Measurements from ENCODE around the gene KCNJ2. TPM values are rescaled to one million over a fixed set of nuclear protein-coding genes. Genes with fewer than 3 reads are reported as not detected.

The KCNJ2 gene
- total RNA-seq, 2 experiments from 2014 or later: not detected

GRCh38 chr17:70165383-70165782 is 3.9 kb upstream of the KCNJ2 start:
- Mint-ChIP-seq H3K4me1 (ENCODE audit: low read depth) (peaks cover 19% of the 10 kb centered on the region), H3K27ac (no peak overlapping the region), H3K4me3 (no peak overlapping the region), H3K36me3 (no peaks in the 10 kb centered on the region), H3K27me3 (peaks cover 43% of the 10 kb centered on the region), H3K9me3 (no peaks in the 10 kb centered on the region)
- ChIA-PET POLR2A (no interaction called here), CTCF (interaction anchor here (0.8 kb wide), 1 partner anchor 28 kb away, joined by 3 read pairs; no protein-coding TSS in a partner anchor)
- no peak for DNase-seq
- intact Hi-C loops (cut with micrococcal nuclease): no loop called here

DNA sequence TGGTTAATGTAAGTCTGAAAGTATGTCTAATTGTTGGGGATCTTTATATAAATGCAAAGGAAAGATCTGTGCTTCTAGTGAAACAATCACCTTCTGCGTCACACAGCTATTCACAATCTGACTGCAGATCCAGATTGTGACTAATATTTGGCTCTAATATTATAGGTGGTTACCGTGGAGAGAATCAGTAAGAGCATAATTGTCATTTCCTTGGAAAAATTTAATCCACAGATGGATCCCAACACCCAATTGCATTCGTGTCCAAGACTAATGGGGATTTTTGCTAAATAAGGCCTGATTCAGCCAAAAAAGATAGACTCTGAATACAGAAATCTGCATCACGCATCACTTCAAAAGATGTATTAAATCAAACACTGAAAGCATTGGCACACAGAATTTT is 2.7 kb upstream of the KCNJ2 start:
- intact Hi-C loops (cut with micrococcal nuclease): no loop called here

DNA sequence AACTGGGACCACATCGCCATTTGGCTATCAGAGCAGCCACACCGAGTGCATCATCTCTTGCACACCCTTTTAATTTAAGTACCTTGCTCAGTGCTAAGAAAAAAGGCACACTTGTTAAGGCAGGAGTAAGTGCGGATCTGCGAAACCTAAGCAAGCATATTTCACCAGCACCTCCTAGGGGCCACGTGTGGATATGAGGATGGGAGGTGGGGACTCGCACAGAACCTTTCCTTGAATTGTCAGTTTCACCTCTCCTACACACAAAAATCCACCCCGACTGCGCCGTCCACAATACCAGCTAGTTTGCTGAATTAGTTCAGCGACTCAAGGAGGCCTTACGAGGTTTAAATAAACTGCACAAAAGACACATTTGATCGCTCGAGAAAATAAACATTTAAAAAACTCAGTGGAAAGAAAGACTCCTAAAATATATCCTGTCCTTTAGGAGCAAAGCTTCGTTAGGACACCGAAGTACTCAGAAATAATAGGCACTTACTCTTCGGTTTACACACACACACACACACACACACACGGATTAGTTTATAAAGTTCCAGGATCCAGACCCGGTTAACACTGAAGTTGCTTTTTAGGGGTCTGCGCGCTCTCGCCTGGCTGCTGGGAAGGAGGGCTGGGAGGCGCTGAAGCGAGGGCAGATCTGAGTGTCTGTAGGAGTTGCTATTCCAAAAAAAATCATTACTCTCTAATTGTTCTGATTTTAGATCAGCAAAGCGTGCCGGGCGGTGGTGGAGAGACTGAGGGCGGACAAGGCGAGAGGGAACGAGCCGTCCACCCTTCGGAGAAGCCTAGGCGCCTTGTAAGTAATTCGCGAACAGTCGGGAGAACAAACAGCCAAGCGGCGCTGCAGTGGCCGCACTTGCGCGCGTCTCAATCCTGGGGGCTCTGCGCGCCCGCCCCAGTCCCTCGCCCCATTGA is 1.0 kb upstream of the KCNJ2 start:
- DNase-seq: peak; percentile 39
- ChIA-PET CTCF (interaction anchor here (0.9 kb wide), 1 partner anchor 600 kb away, joined by 3 read pairs; no protein-coding TSS in a partner anchor), POLR2A (no interaction called here)
- Mint-ChIP-seq H3K9me3 (no peaks in the 10 kb centered on the region), H3K27ac (no peak overlapping the region), H3K27me3 (peaks cover 59% of the 10 kb centered on the region), H3K4me3 (peak overlapping the region; percentile 28), H3K4me1 (ENCODE audit: low read depth) (peaks cover 20% of the 10 kb centered on the region), H3K36me3 (no peaks in the 10 kb centered on the region)
- intact Hi-C loops (cut with micrococcal nuclease): loop anchor here (1.0 kb wide), 1 partner anchor 31 kb away; no protein-coding TSS in a partner anchor

More for the DNA sequence above, 2.7 kb upstream of the KCNJ2 start:
- no peaks in the 10 kb centered on the region for H3K36me3 Mint-ChIP-seq
- no peak overlapping the region for H3K27ac Mint-ChIP-seq
- H3K4me1 Mint-ChIP-seq (ENCODE audit: low read depth): peaks cover 20% of the 10 kb centered on the region
- no peak for DNase-seq
- H3K27me3 Mint-ChIP-seq: peaks cover 50% of the 10 kb centered on the region
- POLR2A ChIA-PET: no interaction called here
- H3K4me3 Mint-ChIP-seq: no peak overlapping the region
- CTCF ChIA-PET: interaction anchor here (0.6 kb wide), 1 partner anchor 41 kb away, joined by 3 read pairs; no protein-coding TSS in a partner anchor
- H3K9me3 Mint-ChIP-seq: no peaks in the 10 kb centered on the region

DNA sequence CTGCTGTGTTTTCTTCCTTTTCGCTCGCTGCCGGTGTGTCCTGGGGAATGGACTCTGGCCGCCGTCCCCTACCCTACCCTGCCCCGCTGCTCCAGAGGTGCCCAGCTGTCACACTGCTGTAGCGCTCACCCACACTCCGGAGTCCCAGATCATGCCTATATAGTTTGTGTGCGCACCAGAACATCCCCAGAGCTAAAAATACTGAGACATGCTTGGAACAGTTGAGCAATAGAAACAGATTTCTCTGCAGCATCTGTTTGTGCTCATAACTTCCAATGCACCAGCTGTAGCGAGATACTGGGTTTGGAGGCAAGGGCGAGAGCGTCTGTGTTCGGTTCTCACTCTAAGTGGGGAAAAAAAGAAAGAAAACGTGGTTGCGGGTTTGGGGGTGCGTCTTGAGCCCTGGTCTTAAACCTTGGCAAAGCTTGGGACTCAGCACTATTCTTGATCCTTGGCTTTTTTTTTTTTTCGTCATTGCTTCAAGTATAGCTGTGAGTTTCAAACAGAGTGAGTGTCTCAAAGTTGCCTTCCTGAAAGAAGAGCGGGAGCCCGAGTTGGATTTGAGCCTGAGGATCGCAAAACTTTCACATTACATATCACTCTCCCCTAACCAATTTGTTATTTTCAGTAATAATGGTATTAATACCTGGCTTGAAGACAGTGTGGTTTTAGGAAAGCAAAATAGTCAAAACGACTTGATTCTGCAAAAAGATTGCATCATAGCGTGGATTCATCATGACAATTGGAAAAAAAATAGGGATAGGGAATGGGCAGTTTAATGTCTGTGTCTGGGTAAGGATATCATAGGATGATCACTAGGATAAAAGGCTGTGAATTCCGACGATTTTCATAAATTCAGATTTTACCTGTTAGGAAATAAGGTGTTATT is 621 bp downstream of the KCNJ2 start:
- Mint-ChIP-seq H3K36me3 (no peaks in the 10 kb centered on the region), H3K4me3 (peak overlapping the region; percentile 57), H3K27ac (no peak overlapping the region), H3K9me3 (no peaks in the 10 kb centered on the region), H3K4me1 (ENCODE audit: low read depth) (peaks cover 20% of the 10 kb centered on the region), H3K27me3 (peaks cover 60% of the 10 kb centered on the region)
- ChIA-PET POLR2A (no interaction called here), CTCF (no interaction called here)
- intact Hi-C loops (cut with micrococcal nuclease): no loop called here
- no peak for DNase-seq

GRCh38 chr17:70171159-70171558 is 1.8 kb downstream of the KCNJ2 start:
- CTCF ChIA-PET: no interaction called here
- Mint-ChIP-seq H3K9me3 (no peaks in the 10 kb centered on the region), H3K4me1 (ENCODE audit: low read depth) (peaks cover 20% of the 10 kb centered on the region), H3K4me3 (no peak overlapping the region), H3K27ac (no peak overlapping the region), H3K36me3 (no peaks in the 10 kb centered on the region), H3K27me3 (peaks cover 54% of the 10 kb centered on the region)
- intact Hi-C loops (cut with micrococcal nuclease): no loop called here
- no peak for DNase-seq
- POLR2A ChIA-PET: no interaction called here

GRCh38 chr17:70172449-70172848 is 3.1 kb downstream of the KCNJ2 start:
- H3K27ac Mint-ChIP-seq: no peak overlapping the region
- no peak for DNase-seq
- no peaks in the 10 kb centered on the region for H3K36me3 Mint-ChIP-seq
- H3K4me1 Mint-ChIP-seq (ENCODE audit: low read depth): peaks cover 20% of the 10 kb centered on the region
- CTCF ChIA-PET: no interaction called here
- no peaks in the 10 kb centered on the region for H3K9me3 Mint-ChIP-seq
- peaks cover 45% of the 10 kb centered on the region for H3K27me3 Mint-ChIP-seq
- intact Hi-C loops (cut with micrococcal nuclease): no loop called here
- POLR2A ChIA-PET: no interaction called here
- H3K4me3 Mint-ChIP-seq: no peak overlapping the region

DNA sequence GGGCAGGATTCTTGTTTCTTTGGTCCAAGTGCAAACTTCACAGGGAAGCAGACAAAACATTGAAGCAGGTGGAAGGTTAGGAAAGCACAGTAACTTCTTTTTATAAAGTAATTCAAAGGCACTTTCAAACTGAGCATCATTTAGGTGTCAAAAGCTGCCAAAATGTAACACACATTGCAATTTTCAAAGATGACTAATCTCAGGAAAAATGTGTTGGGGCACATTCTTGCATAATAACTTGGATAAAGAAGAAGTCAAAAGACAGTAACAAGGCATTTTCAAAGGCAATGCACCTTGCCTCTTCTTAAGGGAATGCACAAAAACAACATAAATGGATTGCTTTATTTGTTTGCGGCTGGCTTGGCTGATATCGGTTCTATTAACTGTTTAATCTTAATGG is 3.6 kb downstream of the KCNJ2 start:
- H3K4me1 Mint-ChIP-seq (ENCODE audit: low read depth): peaks cover 18% of the 10 kb centered on the region
- POLR2A ChIA-PET: no interaction called here
- CTCF ChIA-PET: no interaction called here
- peaks cover 41% of the 10 kb centered on the region for H3K27me3 Mint-ChIP-seq
- no peaks in the 10 kb centered on the region for H3K9me3 Mint-ChIP-seq
- H3K36me3 Mint-ChIP-seq: no peaks in the 10 kb centered on the region
- intact Hi-C loops (cut with micrococcal nuclease): no loop called here
- no peak overlapping the region for H3K27ac Mint-ChIP-seq
- DNase-seq: no peak
- no peak overlapping the region for H3K4me3 Mint-ChIP-seq

DNA sequence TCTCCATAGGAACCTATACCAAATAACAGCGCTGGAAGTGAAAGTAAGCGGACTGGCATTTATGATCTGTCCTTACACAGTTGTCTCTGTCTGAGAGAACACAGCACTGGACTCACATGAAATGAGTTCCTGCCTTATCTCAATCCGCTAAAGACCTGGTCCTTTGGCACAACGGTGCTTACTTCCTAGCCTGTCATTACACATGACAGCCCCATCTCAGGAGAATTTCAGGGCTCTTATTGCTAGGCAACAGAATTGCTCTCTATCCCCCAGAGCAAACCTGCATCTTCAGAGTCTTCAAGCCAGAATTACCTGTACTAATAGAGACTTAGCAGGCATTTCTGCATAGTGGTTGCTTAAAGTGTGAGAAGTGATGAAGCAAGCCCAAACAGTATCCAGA is 4.3 kb downstream of the KCNJ2 start:
- intact Hi-C loops (cut with micrococcal nuclease): no loop called here
- no peaks in the 10 kb centered on the region for H3K36me3 Mint-ChIP-seq
- H3K4me1 Mint-ChIP-seq (ENCODE audit: low read depth): peaks cover 10% of the 10 kb centered on the region
- H3K27ac Mint-ChIP-seq: no peak overlapping the region
- no peak overlapping the region for H3K4me3 Mint-ChIP-seq
- H3K27me3 Mint-ChIP-seq: peaks cover 37% of the 10 kb centered on the region
- ChIA-PET POLR2A (no interaction called here), CTCF (no interaction called here)
- no peak for DNase-seq
- H3K9me3 Mint-ChIP-seq: no peaks in the 10 kb centered on the region

- ChIA-PET CTCF (no interaction called here), POLR2A (no interaction called here)
- no peak for DNase-seq
- no peaks in the 10 kb centered on the region for H3K4me1 Mint-ChIP-seq (ENCODE audit: low read depth)
- H3K27me3 Mint-ChIP-seq: peaks cover 5% of the 10 kb centered on the region
- H3K4me3 Mint-ChIP-seq: no peak overlapping the region
- H3K9me3 Mint-ChIP-seq: no peaks in the 10 kb centered on the region
- intact Hi-C loops (cut with micrococcal nuclease): no loop called here
- no peaks in the 10 kb centered on the region for H3K36me3 Mint-ChIP-seq
- no peak overlapping the region for H3K27ac Mint-ChIP-seq
These were observed 12.0 kb downstream of the KCNJ2 start for GRCh38 chr17:70181376-70181775.

GRCh38 chr17:70181866-70182265 is 12.5 kb downstream of the KCNJ2 start:
- Mint-ChIP-seq H3K4me1 (ENCODE audit: low read depth) (no peaks in the 10 kb centered on the region), H3K4me3 (no peak overlapping the region), H3K9me3 (no peaks in the 10 kb centered on the region), H3K36me3 (no peaks in the 10 kb centered on the region), H3K27ac (no peak overlapping the region), H3K27me3 (peaks cover 5% of the 10 kb centered on the region)
- intact Hi-C loops (cut with micrococcal nuclease): no loop called here
- no peak for DNase-seq
- POLR2A ChIA-PET: no interaction called here
- CTCF ChIA-PET: no interaction called here

DNA sequence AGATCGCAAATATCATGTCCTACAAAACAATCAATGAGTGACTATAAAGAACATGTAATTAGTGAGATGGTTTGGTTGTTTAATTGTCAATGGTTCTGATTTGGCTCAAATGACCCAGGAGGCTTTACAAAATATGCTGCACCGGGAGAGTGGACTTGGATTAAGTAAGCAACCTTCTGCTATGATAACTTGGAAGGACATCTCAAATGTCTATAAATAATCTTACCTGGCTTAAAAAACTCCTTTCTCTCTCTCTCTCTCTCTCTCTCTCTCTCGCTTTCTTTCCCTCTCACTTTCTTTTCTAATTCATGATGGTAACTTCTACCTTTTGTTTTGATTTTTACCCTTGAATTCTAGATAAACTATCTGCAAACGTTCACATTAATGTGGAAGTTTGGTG is 14.2 kb downstream of the KCNJ2 start:
- H3K36me3 Mint-ChIP-seq: no peaks in the 10 kb centered on the region
- intact Hi-C loops (cut with micrococcal nuclease): no loop called here
- no peaks in the 10 kb centered on the region for H3K9me3 Mint-ChIP-seq
- peaks cover 1% of the 10 kb centered on the region for H3K27me3 Mint-ChIP-seq
- H3K4me3 Mint-ChIP-seq: no peak overlapping the region
- no peaks in the 10 kb centered on the region for H3K4me1 Mint-ChIP-seq (ENCODE audit: low read depth)
- CTCF ChIA-PET: no interaction called here
- POLR2A ChIA-PET: no interaction called here
- DNase-seq: no peak
- H3K27ac Mint-ChIP-seq: no peak overlapping the region

- intact Hi-C loops (cut with micrococcal nuclease): no loop called here
- peaks cover 1% of the 10 kb centered on the region for H3K27me3 Mint-ChIP-seq
- no peak for DNase-seq
- no peak overlapping the region for H3K4me3 Mint-ChIP-seq
- H3K4me1 Mint-ChIP-seq (ENCODE audit: low read depth): no peaks in the 10 kb centered on the region
- no peaks in the 10 kb centered on the region for H3K36me3 Mint-ChIP-seq
- no peaks in the 10 kb centered on the region for H3K9me3 Mint-ChIP-seq
- CTCF ChIA-PET: no interaction called here
- no peak overlapping the region for H3K27ac Mint-ChIP-seq
- POLR2A ChIA-PET: no interaction called here
These were observed 14.9 kb downstream of the KCNJ2 start for GRCh38 chr17:70184207-70184606.
